ENCODE measurements around the gene CCT3. TPM values are rescaled to one million over a fixed set of nuclear protein-coding genes. Genes with fewer than 3 reads are reported as not detected.

CCT3 gene
- total RNA-seq, 1 donor from 2014 or later: 293 TPM

DNA sequence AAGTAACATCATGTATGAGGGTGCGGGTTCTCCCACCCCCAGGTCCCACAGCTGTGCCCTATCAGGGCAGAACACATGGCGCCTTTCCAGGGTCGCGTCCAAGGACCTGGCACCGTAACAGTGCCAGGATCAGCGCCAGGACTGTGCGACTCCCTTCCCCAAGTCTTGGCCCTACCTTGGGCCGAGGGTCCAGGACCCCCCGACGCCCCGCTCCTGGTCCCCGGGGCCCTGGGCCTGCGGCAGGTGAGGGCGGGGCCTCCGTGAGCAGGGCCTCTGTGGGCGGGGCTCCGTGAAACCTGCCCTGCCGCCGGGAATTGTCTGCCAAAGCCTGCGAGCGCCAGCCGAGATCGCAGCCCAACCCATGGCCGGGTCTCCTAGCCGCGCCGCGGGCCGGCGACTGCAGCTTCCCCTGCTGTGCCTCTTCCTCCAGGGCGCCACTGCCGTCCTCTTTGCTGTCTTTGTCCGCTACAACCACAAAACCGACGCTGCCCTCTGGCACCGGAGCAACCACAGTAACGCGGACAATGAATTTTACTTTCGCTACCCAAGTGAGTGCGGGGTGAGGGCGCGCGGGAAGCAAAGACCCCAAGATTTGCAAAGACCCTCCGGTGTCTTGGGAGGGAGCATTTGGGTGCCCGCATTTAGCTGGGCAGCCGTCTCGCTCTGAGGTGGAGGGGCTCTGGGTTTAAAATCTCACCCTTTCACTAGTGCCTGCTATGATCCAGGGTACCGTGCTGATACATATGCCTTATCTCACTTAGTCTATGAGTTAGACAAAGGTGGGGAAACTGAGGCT, 31.0 kb upstream of the CCT3 start, which contains the start of gene RHBG:
TSS of gene RHBG (plus strand) at position 323 of the 796 bp plus-strand sequence. CDS start at position 362, 39 bp downstream.
- Histone ChIP-seq H3K9ac (ENCODE audit: low read depth in 1 of 3, low read length in 3 of 3) (peak within 1 kb of the TSS in 1 of 3 donors; percentile 69), H3K27me3 (ENCODE audit: control insufficient read depth in 3 of 3, insufficient read depth in 3 of 3, low read length in 3 of 3) (peaks cover 25 to 51% (median 28%) of the 10 kb centered on the region in 3 donors), H3K9me3 (ENCODE audit: control insufficient read depth in 3 of 3, low read length in 3 of 3) (no peaks in the 10 kb centered on the region), H3K4me3 (ENCODE audit: low read length in 3 of 3) (peak within 1 kb of the TSS; percentile 23 to 55 (median 54)), H3K27ac (ENCODE audit: low read depth, low read length) (no peak within 1 kb of the TSS), H3K36me3 (ENCODE audit: control insufficient read depth in 3 of 3, insufficient read depth in 3 of 3, low read length in 3 of 3) (no peaks in the 10 kb centered on the region), H3K4me1 (ENCODE audit: control insufficient read depth in 3 of 3, insufficient read depth in 3 of 3, low read length in 3 of 3) (peaks cover 7 to 11% (median 8%) of the 10 kb centered on the region in 3 donors)

DNA sequence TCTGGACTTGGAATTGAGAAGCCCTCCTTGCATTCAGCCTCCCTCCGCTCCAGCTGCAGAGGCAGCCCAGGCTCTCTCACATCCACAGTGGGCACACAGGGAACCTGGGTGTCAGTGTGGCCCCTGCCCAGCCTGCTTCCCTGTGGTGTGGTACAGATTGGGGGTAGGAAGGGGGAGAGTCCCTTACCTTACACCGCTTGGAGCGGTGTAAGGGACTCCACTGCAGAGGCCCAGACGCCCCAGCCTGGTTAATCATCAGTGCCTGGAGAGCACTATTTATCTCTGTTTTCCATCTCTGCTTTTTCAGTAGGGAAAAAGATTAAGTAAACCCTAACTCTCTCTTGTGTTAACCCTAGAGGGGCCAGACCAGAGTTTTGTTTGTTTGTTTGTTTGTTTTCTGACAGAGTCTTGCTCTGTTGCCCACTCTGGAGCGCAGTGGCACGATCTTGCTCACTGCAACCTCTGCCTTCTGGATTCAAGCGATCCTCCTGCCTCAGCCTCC, 30.1 kb upstream of the CCT3 start:
- H3K4me1 ChIP-seq (ENCODE audit: control insufficient read depth in 3 of 3, insufficient read depth in 3 of 3, low read length in 3 of 3): peaks cover 7 to 11% (median 8%) of the 10 kb centered on the region in 3 donors
- no peaks in the 10 kb centered on the region for H3K36me3 ChIP-seq (ENCODE audit: control insufficient read depth in 3 of 3, insufficient read depth in 3 of 3, low read length in 3 of 3)
- H3K9ac ChIP-seq (ENCODE audit: low read depth in 1 of 3, low read length in 3 of 3): no peak overlapping the region
- H3K27ac ChIP-seq (ENCODE audit: low read depth, low read length): no peak overlapping the region
- no peak overlapping the region for H3K4me3 ChIP-seq (ENCODE audit: low read length in 3 of 3)
- H3K9me3 ChIP-seq (ENCODE audit: control insufficient read depth in 3 of 3, low read length in 3 of 3): no peaks in the 10 kb centered on the region
- peaks cover 27 to 54% (median 34%) of the 10 kb centered on the region in 3 donors for H3K27me3 ChIP-seq (ENCODE audit: control insufficient read depth in 3 of 3, insufficient read depth in 3 of 3, low read length in 3 of 3)

- no peaks in the 10 kb centered on the region for H3K36me3 ChIP-seq (ENCODE audit: control insufficient read depth in 3 of 3, insufficient read depth in 3 of 3, low read length in 3 of 3)
- no peak overlapping the region for H3K4me3 ChIP-seq (ENCODE audit: low read length in 3 of 3)
- peaks cover 7 to 11% (median 8%) of the 10 kb centered on the region in 3 donors for H3K4me1 ChIP-seq (ENCODE audit: control insufficient read depth in 3 of 3, insufficient read depth in 3 of 3, low read length in 3 of 3)
- H3K9me3 ChIP-seq (ENCODE audit: control insufficient read depth in 3 of 3, low read length in 3 of 3): no peaks in the 10 kb centered on the region
- H3K27me3 ChIP-seq (ENCODE audit: control insufficient read depth in 3 of 3, insufficient read depth in 3 of 3, low read length in 3 of 3): peaks cover 27 to 49% (median 34%) of the 10 kb centered on the region in 3 donors
- no peak overlapping the region for H3K9ac ChIP-seq (ENCODE audit: low read depth in 1 of 3, low read length in 3 of 3)
- H3K27ac ChIP-seq (ENCODE audit: low read depth, low read length): no peak overlapping the region
Observed at GRCh38 chr1:156367383-156368156, 29.5 kb upstream of the CCT3 start.

DNA sequence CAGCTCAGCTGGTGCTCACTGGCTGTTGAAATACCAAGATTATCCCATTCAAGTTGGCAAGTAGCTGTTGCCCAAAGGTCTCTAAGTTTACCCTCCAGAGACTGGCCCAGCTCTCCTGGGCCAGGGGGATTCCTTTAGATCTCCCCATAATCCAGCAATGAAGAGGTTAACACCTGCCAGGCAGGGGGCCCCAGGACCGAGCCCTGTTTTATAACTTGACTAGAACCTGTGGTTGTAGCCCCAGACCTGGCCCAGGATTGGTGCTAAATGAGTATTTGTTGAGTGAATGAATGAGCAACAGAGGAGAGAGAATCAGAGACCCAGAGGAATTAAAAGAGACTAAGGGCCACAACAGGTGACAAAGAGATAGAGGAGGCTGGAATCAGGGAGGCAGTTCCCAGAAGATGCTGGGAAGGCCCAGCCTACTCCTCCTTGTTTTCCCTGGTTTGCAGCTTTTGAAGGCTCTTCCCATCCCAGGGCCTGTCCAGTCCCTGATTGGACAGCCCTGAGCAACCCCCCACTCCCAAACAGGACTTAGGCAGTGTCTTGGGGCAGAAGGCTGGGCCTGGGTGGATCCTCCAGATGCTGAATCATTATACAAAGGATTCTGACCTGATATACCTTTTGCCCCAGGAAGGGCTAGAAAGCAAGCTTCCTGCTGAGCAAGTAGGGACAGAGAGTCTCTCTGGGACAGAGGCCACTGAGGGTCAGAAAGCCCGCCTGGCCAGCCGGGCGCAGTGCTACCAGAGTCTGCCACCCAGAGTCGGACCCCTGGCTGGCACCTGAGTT, 28.5 kb upstream of the CCT3 start:
- no peak overlapping the region for H3K4me3 ChIP-seq (ENCODE audit: low read length in 3 of 3)
- H3K9me3 ChIP-seq (ENCODE audit: control insufficient read depth in 3 of 3, low read length in 3 of 3): no peaks in the 10 kb centered on the region
- peaks cover 27 to 43% (median 34%) of the 10 kb centered on the region in 3 donors for H3K27me3 ChIP-seq (ENCODE audit: control insufficient read depth in 3 of 3, insufficient read depth in 3 of 3, low read length in 3 of 3)
- H3K4me1 ChIP-seq (ENCODE audit: control insufficient read depth in 3 of 3, insufficient read depth in 3 of 3, low read length in 3 of 3): peaks cover 7 to 11% (median 8%) of the 10 kb centered on the region in 3 donors
- no peak overlapping the region for H3K27ac ChIP-seq (ENCODE audit: low read depth, low read length)
- H3K9ac ChIP-seq (ENCODE audit: low read depth in 1 of 3, low read length in 3 of 3): no peak overlapping the region
- no peaks in the 10 kb centered on the region for H3K36me3 ChIP-seq (ENCODE audit: control insufficient read depth in 3 of 3, insufficient read depth in 3 of 3, low read length in 3 of 3)

GRCh38 chr1:156365754-156366153, 27.7 kb upstream of the CCT3 start:
- no peaks in the 10 kb centered on the region for H3K36me3 ChIP-seq (ENCODE audit: control insufficient read depth in 3 of 3, insufficient read depth in 3 of 3, low read length in 3 of 3)
- no peak overlapping the region for H3K4me3 ChIP-seq (ENCODE audit: low read length in 3 of 3)
- H3K27ac ChIP-seq (ENCODE audit: low read depth, low read length): no peak overlapping the region
- H3K9me3 ChIP-seq (ENCODE audit: control insufficient read depth in 3 of 3, low read length in 3 of 3): no peaks in the 10 kb centered on the region
- peaks cover 7 to 11% (median 8%) of the 10 kb centered on the region in 3 donors for H3K4me1 ChIP-seq (ENCODE audit: control insufficient read depth in 3 of 3, insufficient read depth in 3 of 3, low read length in 3 of 3)
- H3K9ac ChIP-seq (ENCODE audit: low read depth in 1 of 3, low read length in 3 of 3): no peak overlapping the region
- H3K27me3 ChIP-seq (ENCODE audit: control insufficient read depth in 3 of 3, insufficient read depth in 3 of 3, low read length in 3 of 3): peaks cover 24 to 41% (median 34%) of the 10 kb centered on the region in 3 donors

- no peaks in the 10 kb centered on the region for H3K36me3 ChIP-seq (ENCODE audit: control insufficient read depth in 3 of 3, insufficient read depth in 3 of 3, low read length in 3 of 3)
- peaks cover 26 to 37% (median 35%) of the 10 kb centered on the region in 3 donors for H3K27me3 ChIP-seq (ENCODE audit: control insufficient read depth in 3 of 3, insufficient read depth in 3 of 3, low read length in 3 of 3)
- H3K27ac ChIP-seq (ENCODE audit: low read depth, low read length): no peak overlapping the region
- H3K4me3 ChIP-seq (ENCODE audit: low read length in 3 of 3): no peak overlapping the region
- H3K9ac ChIP-seq (ENCODE audit: low read depth in 1 of 3, low read length in 3 of 3): no peak overlapping the region
- H3K9me3 ChIP-seq (ENCODE audit: control insufficient read depth in 3 of 3, low read length in 3 of 3): no peaks in the 10 kb centered on the region
- H3K4me1 ChIP-seq (ENCODE audit: control insufficient read depth in 3 of 3, insufficient read depth in 3 of 3, low read length in 3 of 3): peaks cover 0 to 4% (median 4%) of the 10 kb centered on the region in 3 donors
Observed at GRCh38 chr1:156360534-156360933, 22.4 kb upstream of the CCT3 start.

DNA sequence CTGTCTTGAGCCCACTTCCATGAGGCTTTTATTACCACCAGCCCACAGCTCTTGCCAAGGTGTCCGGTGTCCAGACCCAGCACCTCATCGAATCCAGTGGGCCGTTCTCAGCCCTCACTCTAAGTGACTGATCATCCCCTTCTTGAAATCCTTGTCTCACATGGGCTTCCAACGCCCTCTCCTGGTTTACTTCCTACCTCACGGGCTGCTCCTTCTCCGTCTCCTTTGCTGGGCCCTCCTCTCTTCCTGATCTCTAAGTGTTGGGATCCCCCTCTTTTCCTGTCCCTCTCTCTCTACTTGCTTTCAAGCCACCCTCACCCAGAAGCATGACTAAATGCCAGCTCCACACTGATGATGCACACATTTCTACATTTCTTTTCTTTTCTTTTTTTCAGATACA, 21.9 kb upstream of the CCT3 start:
- no peaks in the 10 kb centered on the region for H3K36me3 ChIP-seq (ENCODE audit: control insufficient read depth in 3 of 3, insufficient read depth in 3 of 3, low read length in 3 of 3)
- no peak overlapping the region for H3K4me3 ChIP-seq (ENCODE audit: low read length in 3 of 3)
- no peak overlapping the region for H3K9ac ChIP-seq (ENCODE audit: low read depth in 1 of 3, low read length in 3 of 3)
- no peak overlapping the region for H3K27ac ChIP-seq (ENCODE audit: low read depth, low read length)
- H3K27me3 ChIP-seq (ENCODE audit: control insufficient read depth in 3 of 3, insufficient read depth in 3 of 3, low read length in 3 of 3): peaks cover 26 to 34% (median 29%) of the 10 kb centered on the region in 3 donors
- H3K4me1 ChIP-seq (ENCODE audit: control insufficient read depth in 3 of 3, insufficient read depth in 3 of 3, low read length in 3 of 3): peaks cover 0 to 4% (median 4%) of the 10 kb centered on the region in 3 donors
- no peaks in the 10 kb centered on the region for H3K9me3 ChIP-seq (ENCODE audit: control insufficient read depth in 3 of 3, low read length in 3 of 3)

- Histone ChIP-seq H3K27me3 (ENCODE audit: control insufficient read depth in 3 of 3, insufficient read depth in 3 of 3, low read length in 3 of 3) (peaks cover 23 to 26% (median 24%) of the 10 kb centered on the region in 3 donors), H3K4me3 (ENCODE audit: low read length in 3 of 3) (no peak overlapping the region), H3K27ac (ENCODE audit: low read depth, low read length) (no peak overlapping the region), H3K36me3 (ENCODE audit: control insufficient read depth in 3 of 3, insufficient read depth in 3 of 3, low read length in 3 of 3) (no peaks in the 10 kb centered on the region), H3K9me3 (ENCODE audit: control insufficient read depth in 3 of 3, low read length in 3 of 3) (no peaks in the 10 kb centered on the region), H3K4me1 (ENCODE audit: control insufficient read depth in 3 of 3, insufficient read depth in 3 of 3, low read length in 3 of 3) (peaks cover 0 to 4% (median 4%) of the 10 kb centered on the region in 3 donors), H3K9ac (ENCODE audit: low read depth in 1 of 3, low read length in 3 of 3) (no peak overlapping the region)
Observed at GRCh38 chr1:156359249-156359648, 21.2 kb upstream of the CCT3 start.

DNA sequence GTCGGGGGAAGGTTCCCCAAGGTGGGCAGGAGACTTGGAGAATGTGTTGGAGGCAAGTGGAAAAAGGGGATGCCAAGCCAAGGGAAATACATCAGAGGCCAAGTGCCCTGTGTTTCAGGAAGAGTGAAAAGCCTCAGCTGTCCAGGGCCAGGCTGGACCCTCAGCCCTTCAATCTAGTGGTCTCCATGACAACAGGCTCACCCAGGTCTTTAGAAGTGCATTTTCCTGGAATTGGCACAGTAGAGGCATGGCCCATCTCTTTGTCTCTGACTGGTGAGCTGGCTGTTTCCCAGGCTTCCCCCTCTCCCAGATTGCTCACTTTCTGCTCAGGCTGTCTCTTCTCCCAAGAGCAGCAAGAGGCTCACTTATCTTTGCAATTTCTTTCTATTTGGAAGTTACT, 20.5 kb upstream of the CCT3 start:
- Histone ChIP-seq H3K27ac (ENCODE audit: low read depth, low read length) (no peak overlapping the region), H3K27me3 (ENCODE audit: control insufficient read depth in 3 of 3, insufficient read depth in 3 of 3, low read length in 3 of 3) (peaks cover 20% of the 10 kb centered on the region in 3 donors), H3K36me3 (ENCODE audit: control insufficient read depth in 3 of 3, insufficient read depth in 3 of 3, low read length in 3 of 3) (no peaks in the 10 kb centered on the region), H3K4me1 (ENCODE audit: control insufficient read depth in 3 of 3, insufficient read depth in 3 of 3, low read length in 3 of 3) (peaks cover 0 to 4% (median 4%) of the 10 kb centered on the region in 3 donors), H3K9ac (ENCODE audit: low read depth in 1 of 3, low read length in 3 of 3) (no peak overlapping the region), H3K4me3 (ENCODE audit: low read length in 3 of 3) (no peak overlapping the region), H3K9me3 (ENCODE audit: control insufficient read depth in 3 of 3, low read length in 3 of 3) (no peaks in the 10 kb centered on the region)
